Thymus (tissue), 14 donors: ENCODE measurements around the gene CDT1. TPM values are rescaled to one million over a fixed set of nuclear protein-coding genes. Genes with fewer than 3 reads are reported as not detected.

Experiments
- DNase-seq, 9 donors: peaks; one replicate each; pipeline ENCODE4 v3.0.0-alpha.2; 2013; ENCODE audit warnings: low spot score in 9 of 9, low read depth in 6 of 9, missing footprints in 1 of 9
- H3K27ac ChIP-seq, 2 donors: one replicate each; pipeline ENCODE4 v1.5.1; 2013; ENCODE audit warnings: control low read depth in 1 of 2, low read depth in 1 of 2, low read length in 1 of 2, mild to moderate bottlenecking in 1 of 2, moderate library complexity in 1 of 2
- H3K27me3 ChIP-seq, 2 donors: one replicate each; pipeline ENCODE4 v1.5.1; 2013; ENCODE audit warnings: low read length in 1 of 2; ENCODE audit not compliant: control insufficient read depth in 2 of 2, insufficient read depth in 1 of 2
- H3K36me3 ChIP-seq, 2 donors: one replicate each; pipeline ENCODE4 v1.5.1; 2013; ENCODE audit warnings: low read length in 1 of 2, mild to moderate bottlenecking in 1 of 2, moderate library complexity in 1 of 2; ENCODE audit not compliant: control insufficient read depth in 2 of 2, insufficient read depth in 2 of 2
- H3K4me1 ChIP-seq, 2 donors: one replicate each; pipeline ENCODE4 v1.5.1; 2013; ENCODE audit warnings: low read length in 2 of 2; ENCODE audit not compliant: control insufficient read depth in 2 of 2, insufficient read depth in 2 of 2
- H3K4me3 ChIP-seq, 2 donors: one replicate each; pipeline ENCODE4 v1.5.1; 2013; ENCODE audit warnings: low read length in 2 of 2, control low read depth in 1 of 2, mild to moderate bottlenecking in 1 of 2
- H3K9me3 ChIP-seq, 2 donors: one replicate each; pipeline ENCODE4 v1.5.1; 2013; ENCODE audit warnings: low read length in 1 of 2, mild to moderate bottlenecking in 1 of 2; ENCODE audit not compliant: control insufficient read depth in 2 of 2, insufficient read depth in 1 of 2
- WGBS: extraction: QIAGEN DNeasy Blood & Tissue Kit; methylation state at CpG from one replicate; pipeline ENCODE4 v1.1.7; 2013; 5-methylcytosine and 5-hydroxymethylcytosine counted together
- long read RNA-seq, 10 donors: transcript quantifications; one replicate each; lab custom pipeline, GENCODE V29; 2026
- polyA plus RNA-seq: library from polyadenylated mRNA; stranded (reverse); fragments of 200-250 nt; gene quantifications from one replicate; pipeline ENCODE4 v1.2.3, GENCODE V29; 2013
- total RNA-seq: library from RNA; stranded (reverse); fragments of 120-200 nt; gene quantifications from one replicate; pipeline ENCODE4 v1.2.4, GENCODE V29; 2013
- donor health status: healthy.

The CDT1 gene
- total RNA-seq (11.7 TPM), polyA plus RNA-seq (1.4 TPM)
- long read RNA-seq, donor 1, partial matches to known transcripts: 0 of 2 reads
- long read RNA-seq, donor 1, other reads (novel, unspliced or antisense): 0 of 2 reads
- long read RNA-seq, donor 2: 0 reads
- long read RNA-seq, donor 3, transcript CDT1-201 (10 exons, 3,240 nt): major isoform, 15 of 15 reads
- long read RNA-seq, donor 3, partial matches to known transcripts: 0 of 15 reads
- long read RNA-seq, donor 3, other reads (novel, unspliced or antisense): 0 of 15 reads
- long read RNA-seq, donor 4, transcript CDT1-201 (10 exons, 3,240 nt): major isoform, 9 of 240 reads
- long read RNA-seq, donor 4, partial matches to known transcripts: 160 of 240 reads
- long read RNA-seq, donor 4, other reads (novel, unspliced or antisense): 71 of 240 reads
- long read RNA-seq, donor 5, transcript CDT1-201 (10 exons, 3,240 nt): major isoform, 17 of 23 reads
- long read RNA-seq, donor 5, partial matches to known transcripts: 6 of 23 reads
- long read RNA-seq, donor 5, other reads (novel, unspliced or antisense): 0 of 23 reads
- long read RNA-seq, donor 6, transcript CDT1-201 (10 exons, 3,240 nt): major isoform, 10 of 10 reads
- long read RNA-seq, donor 6, partial matches to known transcripts: 0 of 10 reads
- long read RNA-seq, donor 6, other reads (novel, unspliced or antisense): 0 of 10 reads
- long read RNA-seq, donor 7, transcript CDT1-201 (10 exons, 3,240 nt): major isoform, 8 of 8 reads
- long read RNA-seq, donor 7, partial matches to known transcripts: 0 of 8 reads
- long read RNA-seq, donor 7, other reads (novel, unspliced or antisense): 0 of 8 reads
- long read RNA-seq, donor 8, transcript CDT1-201 (10 exons, 3,240 nt): major isoform, 6 of 6 reads
- long read RNA-seq, donor 8, partial matches to known transcripts: 0 of 6 reads
- long read RNA-seq, donor 8, other reads (novel, unspliced or antisense): 0 of 6 reads
- long read RNA-seq, donor 9, transcript CDT1-201 (10 exons, 3,240 nt): major isoform, 5 of 5 reads
- long read RNA-seq, donor 9, partial matches to known transcripts: 0 of 5 reads
- long read RNA-seq, donor 9, other reads (novel, unspliced or antisense): 0 of 5 reads
- long read RNA-seq, donor 10, transcript CDT1-201 (10 exons, 3,240 nt): major isoform, 15 of 15 reads
- long read RNA-seq, donor 10, partial matches to known transcripts: 0 of 15 reads
- long read RNA-seq, donor 10, other reads (novel, unspliced or antisense): 0 of 15 reads

DNA sequence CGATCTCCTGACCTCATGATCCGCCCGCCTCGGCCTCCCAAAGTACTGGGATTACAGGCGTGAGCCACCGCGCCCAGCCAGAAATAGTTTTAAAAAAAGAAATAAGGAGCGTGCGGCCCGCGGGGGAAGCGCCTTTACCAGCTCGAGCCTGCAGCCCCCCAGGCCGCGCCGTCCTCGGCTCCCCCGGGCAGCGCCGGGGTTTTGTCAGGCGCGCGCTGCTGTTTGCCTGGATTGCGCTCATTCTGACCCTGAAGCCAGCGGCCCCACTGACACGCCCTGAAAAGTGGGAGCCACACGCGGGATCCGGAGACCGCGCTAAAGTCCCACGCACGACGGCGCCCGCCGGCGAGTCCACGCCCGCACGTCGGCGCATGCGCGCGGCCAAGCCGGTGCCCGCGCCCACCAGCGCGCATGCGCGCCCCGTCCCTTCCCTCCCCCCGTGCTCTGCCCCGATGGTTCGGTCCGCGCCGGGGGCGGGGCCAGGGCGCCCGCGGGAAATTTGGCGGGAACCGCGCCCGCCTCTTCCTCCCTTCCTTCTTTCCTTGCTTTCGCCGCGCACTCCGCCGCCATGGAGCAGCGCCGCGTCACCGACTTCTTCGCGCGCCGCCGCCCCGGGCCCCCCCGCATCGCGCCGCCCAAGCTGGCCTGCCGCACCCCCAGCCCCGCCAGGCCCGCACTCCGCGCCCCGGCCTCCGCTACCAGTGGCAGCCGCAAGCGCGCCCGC lies at the start of gene CDT1:
TSS of gene CDT1 (plus strand) at position 526 of the 724 bp plus-strand sequence. CDS start at position 569, 43 bp downstream.
- Histone ChIP-seq H3K27ac (peak within 1 kb of the TSS; percentile 93 to 97), H3K36me3 (peaks cover 31 to 43% of the 10 kb centered on the region in 2 donors), H3K4me1 (peaks cover 30 to 60% of the 10 kb centered on the region in 2 donors), H3K27me3 (no peaks in the 10 kb centered on the region), H3K4me3 (peak within 1 kb of the TSS; percentile 75 to 86), H3K9me3 (peaks cover 0 to 17% of the 10 kb centered on the region in 2 donors)
- DNase-seq: peak in 6 of 9 donors; percentile 68 to 92 (median 82)
- under 1% methylated on average over 97 of the region's 98 CpGs for WGBS

DNA sequence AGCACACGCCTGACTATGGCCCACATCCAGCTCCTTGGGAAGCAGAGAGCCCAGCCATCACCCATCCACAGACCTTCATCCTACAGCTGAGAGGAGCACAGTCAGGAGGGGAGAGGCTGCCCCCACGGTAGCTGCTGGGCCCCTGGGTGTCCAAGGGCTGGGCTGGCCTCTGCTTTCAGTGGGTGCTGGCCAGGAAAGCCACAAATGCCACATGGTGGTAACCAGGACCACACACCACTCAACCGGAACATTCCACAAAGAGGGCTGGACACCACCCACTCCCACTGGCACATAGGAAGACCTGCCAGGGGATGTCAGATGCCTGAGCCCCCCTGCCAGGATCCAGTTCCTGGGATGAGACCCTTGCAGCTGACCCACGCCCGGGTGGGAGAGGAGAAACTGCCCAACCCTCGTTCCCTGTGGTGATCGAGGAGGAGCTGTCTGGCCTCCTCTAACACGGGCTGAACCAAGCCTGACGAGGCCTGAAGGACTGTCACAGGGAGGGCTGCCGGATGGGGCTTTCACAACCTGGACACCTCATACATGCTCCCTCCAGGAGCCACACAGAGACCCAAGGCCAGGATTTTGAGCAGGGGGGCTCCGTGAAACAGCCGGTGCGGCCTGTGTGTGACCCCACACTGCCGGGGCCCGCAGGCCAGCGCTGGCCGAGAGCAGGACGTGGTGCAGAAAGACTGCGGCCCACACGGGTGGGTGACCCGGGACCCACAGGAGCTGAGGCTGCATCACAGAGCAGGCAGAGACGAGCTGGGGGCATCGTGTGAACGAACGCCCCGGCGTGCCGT lies 49.3 kb upstream of the CDT1 start:
- 97% methylated on average over 28 of the region's 28 CpGs for WGBS
- Histone ChIP-seq H3K4me3 (no peak overlapping the region), H3K4me1 (peaks cover 0 to 24% of the 10 kb centered on the region in 2 donors), H3K36me3 (peaks cover 4 to 10% of the 10 kb centered on the region in 2 donors), H3K27me3 (no peaks in the 10 kb centered on the region), H3K27ac (no peak overlapping the region), H3K9me3 (peaks cover 0 to 11% of the 10 kb centered on the region in 2 donors)
- DNase-seq: no peak

DNA sequence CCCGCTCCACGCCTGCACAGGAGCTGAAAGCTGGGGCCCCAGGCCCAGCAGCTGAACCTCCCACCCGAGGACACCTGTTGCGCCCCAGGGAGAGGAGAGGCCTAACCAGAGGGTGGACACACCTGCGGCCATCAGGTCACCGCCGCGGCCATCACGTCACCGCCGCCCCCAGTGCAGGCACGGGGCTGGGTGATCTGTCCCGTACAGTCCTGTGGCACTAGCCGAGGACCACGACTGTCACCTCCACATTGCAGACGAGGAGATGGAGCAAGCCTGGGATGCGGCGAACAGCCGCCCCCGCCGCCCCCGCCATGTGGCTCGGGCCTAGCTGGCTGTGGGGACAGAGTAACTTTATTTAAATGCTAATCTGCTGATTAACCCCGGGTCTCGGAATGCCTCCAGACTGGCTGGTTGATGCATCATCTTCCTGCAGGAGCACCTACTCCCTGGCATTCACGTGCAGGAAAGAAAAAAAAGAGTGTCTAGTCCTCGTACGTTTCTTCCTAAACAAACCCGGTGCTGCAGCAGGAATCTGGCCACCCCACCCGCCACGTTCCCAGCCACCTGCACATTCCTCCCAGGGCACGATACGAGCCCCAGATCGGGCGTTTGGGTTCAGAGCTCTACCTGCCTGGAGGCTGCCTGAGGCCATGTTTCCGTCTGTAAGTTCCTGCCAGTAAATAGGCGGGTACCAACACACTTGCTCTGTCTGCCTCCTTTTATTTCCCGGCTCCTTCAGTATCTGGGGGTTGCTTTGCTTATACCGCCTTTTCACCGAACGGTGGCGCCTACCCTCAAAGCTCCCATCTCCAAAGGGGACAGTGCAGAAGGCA lies 48.5 kb upstream of the CDT1 start:
- Histone ChIP-seq H3K9me3 (peaks cover 0 to 11% of the 10 kb centered on the region in 2 donors), H3K27me3 (no peaks in the 10 kb centered on the region), H3K27ac (no peak overlapping the region), H3K36me3 (peaks cover 4 to 10% of the 10 kb centered on the region in 2 donors), H3K4me1 (peaks cover 0 to 29% of the 10 kb centered on the region in 2 donors), H3K4me3 (no peak overlapping the region)
- DNase-seq: peak in 2 of 9 donors; percentile 47 to 53
- 94% methylated on average over 42 of the region's 42 CpGs for WGBS

DNA sequence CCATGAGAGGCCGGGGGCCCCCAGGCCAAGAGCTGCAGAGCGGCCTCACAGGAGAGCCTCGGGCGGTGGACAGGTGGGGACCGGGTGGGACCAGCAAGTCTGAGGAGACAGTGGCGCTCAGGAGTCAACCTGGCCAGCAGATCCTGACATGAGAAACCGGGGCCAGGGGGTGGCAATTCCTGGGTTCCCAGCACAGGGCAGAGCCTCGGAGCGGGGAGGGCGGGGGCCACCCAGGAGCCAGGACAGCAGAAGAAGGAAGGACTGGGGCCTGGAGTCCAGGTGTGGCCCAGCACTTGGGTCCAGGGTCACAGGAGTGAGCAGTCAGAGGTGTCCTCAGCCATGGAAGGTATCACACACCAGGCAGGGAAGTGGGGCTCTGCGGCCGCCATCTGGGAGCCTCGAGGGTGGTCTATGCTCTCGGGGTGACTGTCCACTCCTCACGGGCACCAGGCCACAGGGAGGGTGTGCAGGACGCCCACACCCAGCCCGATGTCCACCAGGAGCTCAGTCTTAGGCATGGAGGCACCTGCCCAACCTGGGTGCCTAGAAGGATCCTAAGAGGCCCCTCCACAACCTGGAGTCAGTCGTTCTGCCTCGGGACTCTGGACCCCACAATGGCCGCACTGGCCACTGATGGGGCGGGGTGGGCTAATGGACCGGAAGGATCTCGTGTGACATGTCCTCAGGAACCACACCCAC lies 47.7 kb upstream of the CDT1 start:
- DNase-seq: no peak
- no peak overlapping the region for H3K4me3 ChIP-seq
- peaks cover 4 to 10% of the 10 kb centered on the region in 2 donors for H3K36me3 ChIP-seq
- H3K27ac ChIP-seq: no peak overlapping the region
- H3K27me3 ChIP-seq: no peaks in the 10 kb centered on the region
- peaks cover 0 to 11% of the 10 kb centered on the region in 2 donors for H3K9me3 ChIP-seq
- 96% methylated on average over 23 of the region's 23 CpGs for WGBS
- H3K4me1 ChIP-seq: peaks cover 0 to 29% of the 10 kb centered on the region in 2 donors

DNA sequence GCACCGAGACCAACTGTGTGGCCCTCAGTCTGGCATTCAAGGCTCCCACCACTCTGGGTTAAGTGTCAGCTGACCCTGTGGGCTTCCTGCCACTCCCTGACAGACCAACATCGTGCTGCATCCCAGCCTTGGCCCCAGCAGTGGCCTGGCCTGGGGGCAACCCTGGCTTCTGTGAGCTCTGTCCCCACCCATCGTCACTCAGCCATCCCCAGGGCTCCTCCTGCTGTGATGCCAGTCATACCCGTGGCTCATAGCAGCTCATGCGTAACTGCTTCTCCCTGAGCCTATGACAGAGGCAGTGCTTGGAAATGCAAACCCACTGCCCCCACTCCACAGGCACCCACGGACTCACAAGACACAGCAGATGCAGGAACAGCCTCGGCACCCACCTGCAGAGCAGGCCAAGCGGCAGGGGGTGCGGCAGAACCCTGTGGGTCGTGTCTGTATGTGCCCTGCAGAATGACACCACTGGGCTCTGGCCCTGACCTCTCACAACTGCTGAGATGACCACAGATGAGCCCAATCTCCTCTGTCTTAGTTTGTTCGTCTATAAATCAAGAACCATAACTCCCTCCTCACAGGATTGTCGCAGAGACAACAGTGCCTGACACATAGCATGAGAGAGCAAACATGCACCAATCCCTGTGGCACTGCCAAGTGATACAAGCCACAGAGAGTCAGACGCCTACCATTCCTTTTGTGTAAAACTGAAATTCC lies 45.2 kb upstream of the CDT1 start:
- Histone ChIP-seq H3K36me3 (peaks cover 0 to 7% of the 10 kb centered on the region in 2 donors), H3K4me1 (peaks cover 0 to 29% of the 10 kb centered on the region in 2 donors), H3K27ac (no peak overlapping the region), H3K9me3 (peaks cover 0 to 8% of the 10 kb centered on the region in 2 donors), H3K27me3 (no peaks in the 10 kb centered on the region), H3K4me3 (no peak overlapping the region)
- DNase-seq: no peak
- 91% methylated on average over 13 of the region's 13 CpGs for WGBS

DNA sequence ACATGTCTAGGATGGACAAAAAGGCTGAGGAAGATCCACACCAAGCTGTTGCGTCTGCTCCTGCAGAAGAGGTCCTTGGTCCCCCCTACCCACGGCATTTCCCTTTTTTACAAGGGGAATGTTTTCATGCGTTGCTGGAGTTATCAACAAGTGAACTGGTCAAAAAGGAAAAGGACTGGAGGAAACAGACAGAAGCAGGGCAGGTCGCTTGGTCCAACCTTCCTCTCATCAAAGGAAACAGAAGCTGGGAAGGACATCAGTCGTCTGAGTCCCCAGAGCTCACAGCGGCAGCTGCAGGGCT lies 44.7 kb upstream of the CDT1 start:
- peaks cover 0 to 9% of the 10 kb centered on the region in 2 donors for H3K36me3 ChIP-seq
- 96% methylated on average over 6 of the region's 6 CpGs for WGBS
- H3K9me3 ChIP-seq: peaks cover 0 to 8% of the 10 kb centered on the region in 2 donors
- DNase-seq: no peak
- no peak overlapping the region for H3K4me3 ChIP-seq
- peak overlapping the region in 1 of 2 donors; percentile 75 for H3K27ac ChIP-seq
- H3K27me3 ChIP-seq: no peaks in the 10 kb centered on the region
- H3K4me1 ChIP-seq: peaks cover 0 to 29% of the 10 kb centered on the region in 2 donors
